SKM-1 treated with dmso at 0.1 percent for 144 hours (cell line): ENCODE measurements around the gene FBXL16.
A peak's percentile ranks its signal among the peaks of the same experiment; 100 is the strongest.

ENCODE experiments used
- DNase-seq: peaks from one replicate; lab custom pipeline; 2025; ENCODE audit not compliant: unreplicated experiment; lab: John Stamatoyannopoulos, UW

FBXL16 gene

DNA sequence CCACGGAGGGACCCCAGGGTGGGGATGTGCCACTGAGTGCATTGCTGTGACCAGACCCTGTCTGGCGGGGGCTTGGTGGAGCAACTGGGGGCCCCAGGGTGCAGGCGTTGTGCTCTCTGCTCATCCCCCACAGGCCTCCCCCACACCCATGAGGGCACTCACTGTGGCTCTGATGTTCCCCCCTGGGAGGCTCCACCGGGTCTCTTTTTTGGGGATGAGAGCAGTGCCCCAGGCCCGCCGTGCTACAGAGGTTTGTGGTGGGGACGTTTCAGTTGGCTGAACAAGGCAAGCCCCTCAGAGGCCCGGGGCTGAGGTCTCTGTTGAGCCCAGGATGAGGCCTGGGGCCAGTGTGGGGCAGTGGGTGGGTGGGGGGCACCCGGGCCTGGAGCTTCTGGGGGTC is 18.1 kb upstream of the FBXL16 start:
- DNase-seq: no peak

DNA sequence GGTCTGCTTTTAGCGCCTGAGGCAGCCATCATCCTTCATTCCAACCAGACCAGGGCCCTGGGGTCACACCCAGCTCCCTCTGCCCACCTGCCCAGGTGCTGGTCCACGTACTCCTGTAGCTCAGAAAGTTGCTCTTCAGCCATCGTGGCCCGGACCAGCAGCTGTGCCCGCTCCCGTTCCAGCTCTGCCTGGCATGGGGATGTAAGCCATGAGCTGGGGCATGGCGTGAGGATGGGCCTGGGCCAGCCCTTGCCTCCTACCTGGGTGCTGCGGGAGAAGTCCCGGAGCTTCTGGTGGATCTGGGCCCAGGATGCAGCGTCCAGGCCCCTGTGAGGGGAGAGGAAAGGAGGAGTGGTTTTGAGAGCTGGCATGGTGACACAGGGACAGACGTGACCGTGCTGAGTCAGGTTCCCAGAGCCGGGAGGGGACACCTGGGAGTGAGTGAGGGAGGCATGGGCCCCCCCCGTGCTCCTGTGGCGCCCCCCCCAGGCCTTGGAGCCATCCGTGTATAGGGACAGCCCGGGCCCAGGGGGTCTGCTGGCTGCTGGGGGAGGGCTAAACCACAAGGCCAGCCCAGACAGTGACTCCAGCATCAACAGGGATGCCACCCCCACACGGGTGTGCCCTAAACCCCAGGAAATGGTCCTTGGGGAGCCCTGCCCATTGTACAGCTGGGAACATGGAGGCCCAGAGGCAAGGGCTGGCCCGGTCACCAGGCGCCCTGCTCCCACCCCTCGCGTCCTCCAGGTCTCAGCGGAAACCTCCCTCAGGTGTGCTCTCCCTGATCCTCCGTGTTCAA is 17.4 kb upstream of the FBXL16 start:
- no peak for DNase-seq

DNA sequence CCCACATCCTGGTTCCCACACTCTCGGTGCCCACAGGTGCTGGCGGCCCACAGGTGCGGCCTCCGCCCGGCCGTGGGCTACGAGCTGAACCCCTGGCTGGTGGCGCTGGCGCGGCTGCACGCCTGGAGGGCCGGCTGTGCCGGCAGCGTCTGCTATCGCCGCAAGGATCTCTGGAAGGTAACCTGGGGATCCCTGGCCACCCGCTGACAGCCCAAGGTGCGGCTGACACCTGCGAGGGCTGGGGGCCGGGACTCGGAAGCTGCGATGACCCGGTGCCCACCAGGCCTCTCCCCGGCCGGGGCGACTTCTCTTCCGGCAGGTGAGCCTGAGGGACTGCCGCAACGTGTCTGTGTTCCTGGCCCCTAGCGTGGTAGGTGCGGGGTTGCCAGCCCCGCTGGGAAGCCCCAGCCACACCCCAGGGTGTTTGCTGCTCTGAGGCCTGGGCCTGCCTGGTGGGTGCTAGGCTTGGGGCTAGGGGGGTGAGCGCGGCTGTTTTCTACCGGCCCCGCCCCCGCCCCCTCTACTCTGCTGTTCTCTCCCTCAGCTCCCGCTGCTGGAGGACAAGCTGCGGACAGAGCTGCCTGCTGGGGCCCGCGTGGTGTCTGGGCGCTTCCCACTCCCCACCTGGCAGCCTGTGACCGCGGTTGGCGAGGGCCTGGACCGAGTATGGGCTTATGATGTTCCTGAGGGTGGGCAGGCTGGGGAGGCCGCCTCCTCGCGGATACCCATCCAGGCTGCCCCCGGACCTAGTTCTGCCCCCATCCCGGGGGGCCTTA is 16.4 kb upstream of the FBXL16 start:
- DNase-seq: no peak

DNA sequence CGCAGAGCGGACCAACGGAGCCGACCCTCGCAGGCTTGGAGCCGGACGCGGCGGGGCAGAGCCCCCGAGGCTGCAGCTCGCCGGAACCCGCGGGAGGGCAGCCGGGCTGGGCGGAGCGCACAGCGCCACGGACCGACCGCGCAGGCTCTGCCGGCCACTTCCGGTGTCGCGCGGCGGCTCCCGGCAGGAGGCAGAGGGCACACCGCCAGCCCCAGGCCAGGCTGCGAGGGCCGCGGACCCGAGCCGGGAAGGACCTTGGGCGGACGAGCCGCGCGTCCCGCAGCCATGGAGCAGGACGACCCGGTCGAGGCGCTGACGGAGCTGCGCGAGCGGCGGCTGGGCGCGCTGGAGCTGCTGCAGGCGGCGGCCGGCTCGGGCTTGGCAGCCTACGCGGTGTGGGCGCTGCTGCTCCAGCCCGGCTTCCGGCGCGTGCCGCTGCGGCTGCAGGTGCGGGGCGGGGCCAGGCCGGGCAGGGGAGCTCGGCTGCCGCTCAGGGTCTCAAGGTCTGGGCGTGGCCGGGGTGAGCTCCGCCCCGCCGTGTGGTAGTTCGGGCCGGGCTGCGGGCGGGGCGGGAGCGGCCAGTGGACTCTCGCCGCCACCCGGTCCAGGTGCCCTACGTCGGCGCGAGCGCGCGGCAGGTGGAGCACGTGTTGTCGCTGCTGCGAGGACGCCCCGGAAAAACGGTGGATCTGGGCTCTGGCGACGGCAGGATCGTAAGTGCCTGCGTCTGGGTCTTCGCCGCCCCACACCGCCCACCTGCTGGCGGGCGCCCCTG is 15.6 kb upstream of the FBXL16 start, which contains the start of gene ANTKMT:
Gene ANTKMT (plus strand): TSS at position 157 of the 775 bp plus-strand sequence. CDS start 129 bp downstream, at position 286.
- peak; percentile 81 for DNase-seq

DNA sequence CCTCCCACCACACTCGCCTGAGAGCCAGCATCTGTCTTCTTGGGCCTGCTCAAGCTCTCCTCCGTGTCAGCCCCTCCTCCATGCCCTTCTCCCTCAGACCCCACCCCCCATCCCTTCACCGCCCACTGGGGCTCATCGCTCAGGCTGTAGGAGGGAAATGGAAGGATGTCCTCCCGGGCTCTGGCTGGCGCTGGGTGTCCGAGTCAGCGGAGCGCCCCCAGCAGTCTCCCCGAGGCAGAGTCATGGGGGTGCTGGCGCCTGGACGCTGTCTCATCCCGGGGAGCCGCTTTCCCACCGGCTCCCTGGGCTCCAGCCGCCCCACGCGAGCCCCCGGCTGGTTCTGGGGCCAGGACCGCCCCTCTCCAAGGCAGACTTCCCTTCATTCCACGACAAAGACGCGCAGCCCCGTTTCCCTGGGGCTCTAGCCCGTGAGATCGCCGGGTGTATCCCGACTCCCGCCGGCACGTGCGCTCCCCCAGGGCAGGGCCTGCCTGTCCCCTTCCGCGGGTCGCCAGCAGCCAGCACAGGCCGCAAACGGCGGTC is 14.9 kb upstream of the FBXL16 start:
- DNase-seq: peak; percentile 25

DNA sequence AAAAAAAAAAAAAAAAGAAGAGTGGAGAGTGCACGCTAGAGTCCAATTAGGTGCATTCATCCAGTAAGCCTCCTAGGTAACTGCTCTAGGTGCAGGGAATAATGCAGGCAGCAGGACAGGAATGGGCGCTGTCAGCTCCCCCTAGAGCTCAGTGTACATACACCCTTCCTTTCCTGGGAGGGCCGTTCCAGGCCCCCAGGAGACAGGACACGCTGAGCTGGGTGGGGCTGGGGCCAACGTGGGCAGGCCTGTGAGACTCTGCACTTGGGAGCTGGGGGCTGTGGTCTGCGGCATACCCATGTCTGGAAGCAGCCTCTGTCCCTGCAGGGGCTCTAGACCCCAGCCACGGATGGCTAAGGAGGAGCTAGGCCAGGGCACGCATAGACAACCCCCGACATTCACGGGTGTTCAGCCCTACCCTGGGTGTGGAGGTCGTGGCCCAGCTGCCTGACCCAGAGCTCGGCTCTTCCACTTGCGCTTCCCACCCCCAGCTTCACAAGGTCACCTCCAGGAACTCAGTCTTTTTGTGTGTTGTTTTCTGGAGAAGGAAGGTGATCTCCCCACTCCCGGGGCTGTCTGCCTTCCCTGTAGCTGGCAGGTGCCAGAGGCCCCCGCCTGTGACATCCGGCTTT is 14.3 kb upstream of the FBXL16 start:
- no peak for DNase-seq

DNA sequence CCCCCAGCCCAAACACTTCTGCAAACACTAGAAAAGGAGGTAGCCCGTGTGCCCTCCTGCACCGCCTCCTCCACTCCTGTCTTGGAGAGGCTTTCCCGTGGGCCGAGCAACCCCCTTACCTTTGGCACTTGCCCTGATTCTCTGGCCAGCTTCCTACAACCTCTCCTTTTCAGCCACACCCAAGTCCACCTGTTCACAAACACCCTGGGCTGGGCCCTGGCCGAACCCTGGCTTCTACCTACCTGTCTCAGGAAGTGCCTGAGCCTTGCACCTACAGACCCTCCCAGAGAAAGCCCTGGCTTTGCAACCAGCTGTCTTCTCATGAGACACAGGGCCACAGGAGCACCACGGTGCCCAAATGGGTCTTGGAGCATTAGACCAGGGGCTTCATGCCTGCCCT is 13.3 kb upstream of the FBXL16 start:
- no peak for DNase-seq

DNA sequence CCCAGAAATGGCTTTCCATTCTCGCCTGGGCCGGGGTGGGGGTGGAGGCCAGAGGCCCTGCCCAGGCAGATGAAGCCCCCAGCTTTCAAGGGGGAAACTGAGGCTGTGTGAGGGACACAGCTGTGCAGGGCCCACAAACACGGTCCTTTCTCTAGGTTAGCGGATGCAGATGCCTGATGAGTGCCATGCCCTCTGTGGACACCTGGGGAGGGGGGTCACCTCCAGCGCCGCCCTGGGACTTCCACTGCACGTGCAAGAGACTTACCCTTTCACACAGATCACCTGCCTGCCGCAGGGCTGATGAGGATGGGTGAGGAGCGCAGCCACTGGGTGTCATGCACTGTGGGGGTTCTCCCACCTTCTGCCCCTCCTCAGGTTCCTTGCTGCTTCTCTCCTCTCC is 12.8 kb upstream of the FBXL16 start:
- no peak for DNase-seq

DNA sequence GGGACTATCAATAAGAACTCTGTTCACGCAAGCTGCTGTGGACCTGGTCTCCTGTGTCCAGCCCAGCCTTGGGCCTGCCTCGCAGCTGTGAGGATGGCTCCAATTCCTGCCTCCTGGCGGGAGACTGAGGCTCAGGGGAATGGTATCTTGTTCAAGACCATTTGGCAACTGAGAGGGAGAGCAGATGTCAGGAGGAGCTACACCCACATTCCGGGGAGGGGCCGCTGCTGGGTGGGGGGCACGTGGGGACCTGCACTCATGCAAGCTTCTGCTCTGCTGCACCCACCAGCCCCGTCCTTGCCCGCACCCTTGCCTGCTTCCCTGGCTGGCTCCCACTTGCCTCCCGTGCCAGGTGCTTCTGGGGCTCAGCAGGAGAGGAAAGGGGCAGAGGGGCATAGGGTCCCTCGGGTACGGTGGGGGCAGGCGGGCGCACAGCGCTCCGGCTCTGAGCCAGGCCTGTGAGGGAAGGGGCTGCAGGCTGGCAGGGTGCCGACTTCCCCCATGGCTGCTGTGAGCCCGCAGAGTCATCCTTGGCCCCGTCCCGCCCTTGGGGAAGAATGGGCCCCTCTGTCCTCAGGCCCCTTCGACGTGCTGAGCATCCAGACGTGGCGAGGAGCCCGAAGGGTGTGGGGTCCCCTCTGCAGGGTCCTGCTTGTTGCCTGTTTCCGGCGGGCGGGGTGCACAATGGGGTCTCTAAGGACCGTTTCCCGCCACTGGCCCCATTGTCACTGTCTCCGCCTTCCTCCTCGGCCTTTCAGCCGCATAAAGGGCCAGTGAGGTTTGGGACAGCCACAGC is 12.0 kb upstream of the FBXL16 start:
- DNase-seq: no peak

DNA sequence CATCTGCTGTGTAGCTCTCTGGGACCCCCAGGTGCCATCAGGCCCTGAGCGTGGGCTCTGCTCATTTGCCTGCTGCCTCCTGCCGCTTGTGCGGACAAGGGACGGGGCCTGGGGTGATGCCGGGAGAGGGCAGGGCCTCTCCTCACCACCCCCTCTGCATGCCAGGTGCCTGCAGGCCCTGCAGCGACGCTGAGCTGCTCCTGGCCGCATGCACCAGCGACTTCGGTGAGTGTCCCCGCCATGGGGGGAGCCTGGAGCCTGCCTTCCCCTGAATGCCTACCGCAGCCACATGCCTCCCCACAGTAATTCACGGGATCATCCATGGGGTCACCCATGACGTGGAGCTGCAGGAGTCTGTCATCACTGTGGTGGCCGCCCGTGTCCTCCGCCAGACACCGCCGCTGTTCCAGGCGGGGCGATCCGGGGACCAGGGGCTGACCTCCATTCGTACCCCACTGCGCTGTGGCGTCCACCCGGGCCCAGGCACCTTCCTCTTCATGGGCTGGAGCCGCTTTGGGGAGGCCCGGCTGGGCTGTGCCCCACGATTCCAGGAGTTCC is 11.2 kb upstream of the FBXL16 start:
- no peak for DNase-seq

DNA sequence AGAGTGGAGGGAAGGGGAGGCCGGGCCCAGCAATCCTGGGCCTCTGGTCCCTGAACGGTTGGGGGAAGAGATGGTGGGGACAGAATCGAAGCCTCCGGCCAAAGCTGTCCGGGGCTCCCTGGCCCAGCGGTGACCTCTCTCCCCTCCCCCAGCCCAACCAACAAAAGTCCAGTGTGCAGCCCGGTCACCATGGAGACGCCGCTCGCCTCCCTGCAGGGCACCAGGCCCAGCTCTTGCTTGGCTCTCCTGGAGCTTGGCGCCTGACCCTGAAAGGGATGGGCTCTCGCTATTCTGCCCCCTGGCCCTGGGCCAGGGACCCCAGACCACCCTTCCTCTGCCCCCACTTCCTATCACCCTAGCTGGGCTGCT is 10.6 kb upstream of the FBXL16 start:
- no peak for DNase-seq

DNA sequence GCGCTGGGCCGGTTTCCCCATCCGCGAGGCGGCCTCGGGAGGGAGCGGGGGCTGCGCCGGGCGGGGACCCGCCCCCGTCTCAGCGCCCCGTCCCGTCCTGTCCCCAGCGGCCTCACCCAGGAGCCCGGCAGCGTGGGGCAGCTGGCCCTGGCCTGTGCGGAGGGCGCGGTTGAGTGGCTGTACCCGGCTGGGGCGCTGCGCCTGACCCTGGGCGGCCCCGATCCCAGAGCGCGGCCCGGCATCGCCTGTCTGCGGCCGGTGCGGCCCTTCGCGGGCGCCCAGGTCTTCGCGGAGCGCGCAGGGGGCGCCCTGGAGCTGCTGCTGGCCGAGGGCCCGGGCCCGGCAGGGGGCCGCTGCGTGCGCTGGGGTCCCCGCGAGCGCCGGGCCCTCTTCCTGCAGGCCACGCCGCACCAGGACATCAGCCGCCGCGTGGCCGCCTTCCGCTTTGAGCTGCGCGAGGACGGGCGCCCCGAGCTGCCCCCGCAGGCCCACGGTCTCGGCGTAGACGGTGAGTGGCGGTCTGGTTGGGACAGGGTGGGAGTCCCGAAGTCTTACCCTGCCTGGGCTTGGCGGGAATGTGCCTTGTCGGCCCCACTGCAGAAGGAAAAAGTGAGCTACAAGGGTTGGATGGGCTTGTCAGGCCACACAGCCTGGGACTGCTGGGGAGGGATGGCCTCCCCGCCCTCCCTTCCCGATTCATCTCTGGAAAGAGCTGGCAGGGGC is 10.0 kb upstream of the FBXL16 start:
- no peak for DNase-seq

DNA sequence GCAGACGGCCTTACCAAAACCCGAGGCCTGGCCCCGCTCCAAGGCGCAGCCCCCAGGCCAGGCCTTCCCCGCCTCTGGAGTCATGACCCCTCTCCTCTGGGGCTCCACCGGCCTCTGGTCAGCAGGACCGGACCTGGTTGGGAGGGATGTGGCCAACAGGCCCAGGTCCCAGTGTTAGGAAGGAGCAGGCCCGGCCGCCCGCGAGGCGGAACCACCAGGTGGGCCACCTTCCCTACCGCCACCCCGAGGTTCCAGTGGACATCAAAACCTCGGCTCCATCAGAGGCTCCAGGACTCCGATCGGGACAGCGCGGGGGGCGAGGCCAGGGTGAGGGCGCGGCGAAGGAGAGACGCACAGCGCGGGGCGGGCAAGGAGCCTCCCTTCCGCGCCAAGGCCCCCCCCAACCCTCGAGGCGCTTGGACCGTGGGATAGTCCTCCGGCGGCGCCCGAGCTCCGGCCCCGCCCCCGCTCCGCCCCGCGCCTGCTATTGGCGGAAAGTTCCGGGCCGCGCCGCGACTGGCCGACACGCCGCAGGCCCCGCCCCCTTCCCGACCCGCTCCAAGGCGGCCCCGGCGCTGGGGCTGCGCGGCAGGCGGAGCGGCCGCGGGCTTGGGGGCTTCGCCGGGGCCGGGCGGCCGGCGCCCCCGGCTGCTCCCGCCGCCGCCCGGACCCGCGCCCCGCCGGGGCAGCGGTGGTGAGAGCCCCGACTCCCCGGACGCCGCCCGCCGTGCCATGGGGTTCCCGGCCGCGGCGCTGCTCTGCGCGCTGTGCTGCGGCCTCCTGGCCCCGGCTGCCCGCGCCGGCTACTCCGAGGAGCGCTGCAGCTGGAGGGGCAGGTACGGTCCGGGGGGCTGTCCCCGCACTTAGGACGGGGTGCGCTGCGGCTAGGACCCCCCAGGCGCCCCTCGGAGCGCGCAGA is 9.2 kb upstream of the FBXL16 start, which contains the start of gene METRN:
Gene METRN (plus strand): TSS at position 561 of the 919 bp plus-strand sequence. CDS start 172 bp downstream, at position 733.
- DNase-seq: peak; percentile 68

DNA sequence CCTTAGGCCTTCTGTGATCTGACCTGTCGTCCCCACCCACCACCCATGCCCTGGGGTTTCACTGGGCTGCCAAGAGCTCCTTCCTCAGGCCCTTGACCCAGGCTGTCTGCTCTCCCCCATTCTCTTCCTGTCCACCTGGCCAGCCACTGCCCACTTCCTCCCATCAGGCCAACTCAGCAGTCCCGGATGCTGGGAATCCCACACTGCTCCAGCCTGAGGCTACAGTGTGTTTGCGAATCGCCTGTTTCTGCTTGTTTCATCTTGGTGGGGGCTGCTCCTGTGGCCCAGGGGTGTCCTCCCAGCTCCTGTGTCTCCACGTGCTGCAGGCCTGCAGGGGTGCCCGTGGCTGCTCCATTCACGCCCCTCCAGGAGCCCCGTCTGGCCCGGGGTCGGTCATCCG is 8.5 kb upstream of the FBXL16 start:
- no peak for DNase-seq

DNA sequence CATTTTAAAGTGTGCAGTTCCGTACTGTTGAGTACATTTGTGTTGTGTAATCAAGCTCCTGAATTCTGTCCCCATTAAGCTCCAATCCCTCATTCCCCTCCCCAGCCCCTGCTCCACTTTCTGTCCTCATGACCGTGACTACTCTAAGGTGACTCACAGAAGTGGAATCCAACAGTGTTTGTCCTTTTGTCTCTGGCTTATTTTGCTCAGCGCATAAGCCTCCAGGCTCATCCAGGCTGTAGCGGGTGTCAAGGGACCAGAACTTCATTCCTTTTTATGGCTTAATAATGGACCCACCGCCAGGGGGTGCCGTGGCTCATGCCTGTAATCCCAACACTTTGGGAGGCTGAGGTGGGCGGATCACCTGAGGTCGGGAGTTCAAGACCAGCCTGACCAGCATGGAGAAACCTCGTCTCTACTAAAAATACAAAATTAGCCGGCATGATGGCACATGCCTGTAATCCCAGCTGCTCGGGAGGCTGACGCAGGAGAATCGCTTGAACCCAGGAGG is 7.2 kb upstream of the FBXL16 start:
- DNase-seq: peak; percentile 33

DNA sequence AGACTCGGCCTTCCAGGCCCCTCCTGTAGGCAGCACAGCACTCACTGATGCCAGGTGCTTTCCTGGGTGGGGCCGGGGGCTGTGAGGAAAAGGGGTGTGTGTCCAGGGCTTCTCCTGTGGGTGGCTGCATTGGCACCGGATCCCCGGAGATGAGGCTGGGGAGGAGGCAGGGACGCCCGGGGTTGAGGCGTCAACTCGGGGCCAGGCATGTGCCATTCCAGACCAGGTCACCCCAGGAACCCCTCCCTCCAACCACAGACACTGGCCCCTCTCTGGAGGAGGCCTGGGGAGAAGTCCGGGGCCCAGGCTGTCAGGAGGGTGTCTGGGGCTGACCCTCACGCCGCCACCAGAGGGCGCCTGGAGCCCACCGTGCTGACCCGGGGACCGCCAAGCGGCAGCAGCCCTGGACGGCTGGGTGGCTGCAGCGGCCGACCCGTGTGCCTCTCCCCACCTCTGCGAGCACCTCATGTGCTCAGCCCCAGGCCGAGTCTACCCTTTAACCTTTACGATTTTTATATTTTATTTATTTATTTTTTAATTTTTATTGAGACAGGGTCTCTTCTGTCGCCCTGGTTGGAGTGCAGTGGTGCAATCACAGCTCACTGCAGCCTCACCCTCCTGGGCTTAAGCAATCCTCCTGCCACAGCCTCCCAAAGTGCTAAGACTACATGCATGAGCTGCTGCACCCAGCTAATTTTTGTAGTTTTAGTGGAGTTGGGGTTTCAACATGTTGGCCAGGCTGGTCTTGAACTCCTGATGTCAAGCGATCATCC is 6.1 kb upstream of the FBXL16 start:
- DNase-seq: peak; percentile 45

DNA sequence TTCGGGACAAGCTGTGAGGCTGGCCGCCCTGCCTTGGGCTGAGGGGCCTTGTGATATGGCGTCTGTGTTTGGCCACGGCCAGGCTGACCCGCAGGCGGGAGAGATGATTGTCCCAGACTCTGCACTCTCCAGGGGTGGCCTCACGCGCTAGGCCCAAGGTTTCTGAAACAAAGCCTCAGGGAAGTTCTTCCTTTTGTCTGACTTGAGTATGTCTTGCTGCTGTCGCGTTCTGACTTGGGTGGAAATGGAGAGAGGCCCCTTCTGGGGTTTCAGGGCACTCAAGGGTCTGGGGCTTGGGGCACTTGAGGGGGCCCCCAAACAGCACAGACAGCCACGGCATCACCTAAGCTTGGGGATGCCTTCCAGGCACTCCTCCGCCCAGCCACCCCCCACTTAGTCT is 5.5 kb upstream of the FBXL16 start:
- no peak for DNase-seq
